Activated CD4-positive, CD25-positive, alpha-beta regulatory T cell treated with anti-CD3 and anti-CD28 coated beads, Interleukin-2, amount 50 U/mL, for 16 hours (primary cell): Measurements from ENCODE around the gene AP4B1.
"Not testable (repeated sequence)": the region's sequence is repeated elsewhere in the genome, so short reads cannot be mapped to it uniquely, and the experiment has no call there.

Experiments
- DNase-seq: peaks from one replicate; pipeline ENCODE4 v3.0.0-alpha.2; 2020; ENCODE audit warnings: low read depth, low spot score

The AP4B1 gene

DNA sequence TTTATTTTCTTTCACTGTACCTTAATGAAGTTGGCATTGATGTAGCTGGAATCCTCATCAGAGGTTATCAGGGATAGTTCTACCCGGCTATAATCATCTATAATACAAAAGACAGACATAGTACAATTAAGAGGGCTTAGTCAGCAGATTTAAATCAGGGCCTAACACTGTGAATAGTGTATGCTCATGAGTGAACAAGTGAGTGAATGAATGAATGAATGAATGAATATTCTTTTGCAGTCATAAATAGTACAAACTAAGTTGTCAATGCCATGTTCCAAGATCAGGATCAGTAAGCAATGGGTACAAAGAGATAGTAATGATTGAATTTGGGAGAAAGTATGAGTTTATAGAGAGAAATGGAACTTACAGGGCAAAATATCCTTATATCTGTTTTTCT is 45.6 kb downstream of the AP4B1 start:
- no peak for DNase-seq

- DNase-seq: no peak
Measured at GRCh38 chr1:113858418-113858817, 46.2 kb downstream of the AP4B1 start.

DNA sequence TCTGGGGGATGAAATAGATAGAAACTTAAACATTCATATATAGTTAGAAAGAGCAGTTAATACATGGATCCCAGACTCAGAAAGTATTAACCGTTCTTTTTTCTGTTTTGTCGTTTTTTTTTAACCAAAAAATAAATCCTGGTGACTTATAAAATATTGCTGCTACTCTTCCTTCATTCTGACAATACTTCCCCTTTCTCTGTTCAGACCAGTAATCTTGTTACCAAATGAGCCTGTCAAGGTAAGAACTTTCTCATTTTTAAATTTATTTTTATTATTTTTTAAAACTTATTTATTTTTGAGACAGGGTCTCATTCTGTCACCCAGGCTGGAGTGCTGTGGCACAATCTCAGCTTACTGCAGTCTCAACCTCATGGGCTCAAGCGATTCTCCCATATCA is 46.8 kb downstream of the AP4B1 start:
- DNase-seq: no peak

GRCh38 chr1:113856401-113856790 is 48.2 kb downstream of the AP4B1 start:
- no peak for DNase-seq

GRCh38 chr1:113855630-113856400 is 48.8 kb downstream of the AP4B1 start:
- DNase-seq: no peak

DNA sequence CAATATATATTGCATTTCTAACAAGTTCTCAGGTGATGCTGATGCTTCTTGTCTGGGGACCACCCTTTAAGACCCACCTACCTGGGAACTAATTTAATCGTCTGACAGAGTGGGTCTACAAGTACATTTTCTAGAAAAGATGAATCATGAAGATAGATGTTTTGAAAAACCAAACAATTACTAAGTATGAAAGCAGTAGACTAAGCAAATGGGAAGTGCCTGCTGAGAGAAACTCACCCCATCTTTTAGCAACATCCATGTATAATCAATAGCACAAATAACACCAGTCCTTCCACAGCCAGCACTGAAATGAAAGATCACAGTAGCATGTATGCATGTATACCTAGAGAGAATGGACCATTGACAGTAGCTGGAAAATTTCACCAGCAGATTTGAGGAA is 50.4 kb downstream of the AP4B1 start:
- DNase-seq: no peak

GRCh38 chr1:113852694-113853093 is 51.9 kb downstream of the AP4B1 start:
- not testable (repeated sequence) for DNase-seq

DNA sequence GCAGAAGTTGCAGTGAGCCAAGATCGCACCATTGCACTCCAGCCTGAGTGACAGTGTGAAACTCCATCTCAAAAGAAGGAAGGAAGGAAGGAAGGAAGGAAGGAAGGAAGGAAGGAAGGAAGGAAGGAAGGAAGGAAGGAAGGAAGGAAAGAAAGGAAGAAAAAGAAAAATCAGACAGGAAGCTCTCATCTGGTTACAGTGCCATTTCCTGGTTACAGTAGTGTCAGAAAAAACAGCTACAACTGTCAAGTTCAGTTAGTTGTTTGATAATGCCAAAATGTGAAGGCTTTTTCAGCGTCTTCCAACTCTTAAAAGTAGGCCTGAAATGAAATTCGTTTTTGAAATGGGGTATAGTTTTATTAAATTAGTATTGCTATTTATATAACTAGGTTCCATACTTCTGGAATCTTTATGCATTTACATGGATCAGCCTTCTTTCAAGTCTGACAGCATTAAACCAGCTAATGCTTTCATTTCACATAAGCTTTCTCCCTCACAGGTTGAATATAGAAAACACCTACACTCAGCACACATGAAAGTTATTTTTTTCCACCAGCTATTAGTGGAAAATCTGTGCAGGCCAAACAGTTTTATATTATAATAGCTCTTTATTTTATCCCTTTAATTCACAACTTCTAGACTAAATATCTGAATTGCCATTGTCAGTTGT is 54.3 kb downstream of the AP4B1 start:
- no peak for DNase-seq

GRCh38 chr1:113849072-113849471 is 55.5 kb downstream of the AP4B1 start:
- DNase-seq: no peak

GRCh38 chr1:113846391-113847035 is 58.1 kb downstream of the AP4B1 start:
- DNase-seq: no peak
